Measurements from ENCODE around the gene SHISA7. TPM values are rescaled to one million over a fixed set of nuclear protein-coding genes. Genes with fewer than 3 reads are reported as not detected.

The SHISA7 gene
- polyA plus RNA-seq, 1 of the 3 experiments (the other 2 are of a cell fraction), result 0.02 TPM

DNA sequence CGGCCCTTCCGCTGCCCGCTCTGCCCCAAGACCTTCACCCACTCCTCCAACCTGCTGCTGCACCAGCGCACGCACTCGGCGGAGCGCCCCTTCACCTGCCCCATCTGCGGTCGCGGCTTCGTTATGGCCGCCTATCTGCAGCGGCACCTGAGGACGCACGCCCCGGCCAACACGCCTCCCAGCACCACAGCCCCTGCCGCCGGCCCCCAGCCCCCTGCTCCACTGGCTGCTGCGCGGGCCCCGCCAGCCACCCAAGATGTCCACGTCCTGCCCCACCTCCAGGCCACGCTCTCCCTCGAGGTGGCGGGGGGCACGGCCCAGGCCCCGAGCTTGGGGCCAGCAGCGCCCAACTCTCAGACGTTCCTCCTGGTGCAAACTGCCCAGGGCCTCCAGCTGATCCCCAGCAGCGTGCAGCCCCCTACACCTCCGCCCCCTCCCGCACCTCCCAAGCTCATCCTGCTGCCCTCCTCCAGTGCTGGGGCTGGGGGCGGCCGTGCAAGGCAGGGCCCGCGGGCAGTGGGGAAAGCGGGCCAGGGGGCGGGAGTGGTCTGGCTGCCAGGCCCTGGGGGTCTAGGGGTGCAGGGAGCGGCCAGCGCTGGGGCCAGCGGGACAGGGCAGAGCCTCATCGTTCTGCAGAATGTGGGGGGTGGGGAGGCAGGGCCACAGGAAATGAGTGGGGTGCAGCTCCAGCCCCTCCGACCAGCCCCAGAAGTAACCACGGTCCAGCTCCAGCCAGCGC, 40.0 kb upstream of the SHISA7 start:
- Histone ChIP-seq H4K20me1 (ENCODE audit: insufficient read depth) (no peaks in the 10 kb centered on the region), H3K79me2 (ENCODE audit: insufficient read depth) (peaks cover 35% of the 10 kb centered on the region), H3K27ac (ENCODE audit: low read depth in 2 of 2, low read length in 1 of 2) (no peak overlapping the region), H3K4me3 (ENCODE audit: low read depth in 2 of 2, low read length in 1 of 2) (no peak overlapping the region), H3K27me3 (ENCODE audit: insufficient read depth) (no peaks in the 10 kb centered on the region), H3K36me3 (replicated peaks in 1 of 2; ENCODE audit: control insufficient read depth in 1 of 2, insufficient read depth in 2 of 2, low read length in 1 of 2) (peaks cover 0 to 7% of the 10 kb centered on the region in 2 experiments), H3K9ac (no peak overlapping the region), H3K4me1 (ENCODE audit: control insufficient read depth in 1 of 2, insufficient read depth in 2 of 2, low read depth in 1 of 2, low read length in 1 of 2) (peaks cover 31 to 37% of the 10 kb centered on the region in 2 experiments; a peak in 3 of 4 replicates), H3F3A (replicated peaks; ENCODE audit: insufficient read depth) (peaks cover 29% of the 10 kb centered on the region), H2AFZ (ENCODE audit: low read depth) (no peak overlapping the region), H3K4me2 (no peak overlapping the region), H3K9me2 (no peaks in the 10 kb centered on the region), H3K9me3 (no peaks in the 10 kb centered on the region)
- TF ChIP-seq, protein P1, sequence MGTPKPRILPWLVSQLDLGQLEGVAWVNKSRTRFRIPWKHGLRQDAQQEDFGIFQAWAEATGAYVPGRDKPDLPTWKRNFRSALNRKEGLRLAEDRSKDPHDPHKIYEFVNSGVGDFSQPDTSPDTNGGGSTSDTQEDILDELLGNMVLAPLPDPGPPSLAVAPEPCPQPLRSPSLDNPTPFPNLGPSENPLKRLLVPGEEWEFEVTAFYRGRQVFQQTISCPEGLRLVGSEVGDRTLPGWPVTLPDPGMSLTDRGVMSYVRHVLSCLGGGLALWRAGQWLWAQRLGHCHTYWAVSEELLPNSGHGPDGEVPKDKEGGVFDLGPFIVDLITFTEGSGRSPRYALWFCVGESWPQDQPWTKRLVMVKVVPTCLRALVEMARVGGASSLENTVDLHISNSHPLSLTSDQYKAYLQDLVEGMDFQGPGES (IDR thresholded peaks at IDR 0.05; ENCODE audit: low read depth, low read length), result no peak
- TF ChIP-seq TEAD4 (IDR thresholded peaks at IDR 0.05; ENCODE audit: borderline replicate concordance, insufficient read depth) (no peak), RAD21 (IDR thresholded peaks at IDR 0.05; ENCODE audit: low read length) (no peak), MXI1 (IDR thresholded peaks at IDR 0.05; ENCODE audit: low read depth, low read length) (no peak), RFX5 (IDR thresholded peaks at IDR 0.05; ENCODE audit: low read length) (no peak), CHD2 (IDR thresholded peaks at IDR 0.05; ENCODE audit: low read length, partially characterized antibody) (no peak), POLR2AphosphoS5 (IDR thresholded peaks at IDR 0.05; ENCODE audit: low read depth, low read length) (no peak), EZH2phosphoT487 (IDR thresholded peaks at IDR 0.05; ENCODE audit: borderline replicate concordance, low read depth) (no peak)
- ChIA-PET CTCF (interaction anchor here (1.1 to 15.1 kb wide), 4 partner anchors 15 to 150 kb away, joined by 3 to 162 read pairs (median 26); no protein-coding TSS in a partner anchor), POLR2A (interaction anchor here (0.7 kb wide), 1 partner anchor 15 kb away, joined by 4 read pairs; no protein-coding TSS in a partner anchor)
- WGBS (ENCODE audit: low lambda C conversion rate), result 95% methylated on average over 37 of the region's 47 CpGs
- DNase-seq, result no peak

DNA sequence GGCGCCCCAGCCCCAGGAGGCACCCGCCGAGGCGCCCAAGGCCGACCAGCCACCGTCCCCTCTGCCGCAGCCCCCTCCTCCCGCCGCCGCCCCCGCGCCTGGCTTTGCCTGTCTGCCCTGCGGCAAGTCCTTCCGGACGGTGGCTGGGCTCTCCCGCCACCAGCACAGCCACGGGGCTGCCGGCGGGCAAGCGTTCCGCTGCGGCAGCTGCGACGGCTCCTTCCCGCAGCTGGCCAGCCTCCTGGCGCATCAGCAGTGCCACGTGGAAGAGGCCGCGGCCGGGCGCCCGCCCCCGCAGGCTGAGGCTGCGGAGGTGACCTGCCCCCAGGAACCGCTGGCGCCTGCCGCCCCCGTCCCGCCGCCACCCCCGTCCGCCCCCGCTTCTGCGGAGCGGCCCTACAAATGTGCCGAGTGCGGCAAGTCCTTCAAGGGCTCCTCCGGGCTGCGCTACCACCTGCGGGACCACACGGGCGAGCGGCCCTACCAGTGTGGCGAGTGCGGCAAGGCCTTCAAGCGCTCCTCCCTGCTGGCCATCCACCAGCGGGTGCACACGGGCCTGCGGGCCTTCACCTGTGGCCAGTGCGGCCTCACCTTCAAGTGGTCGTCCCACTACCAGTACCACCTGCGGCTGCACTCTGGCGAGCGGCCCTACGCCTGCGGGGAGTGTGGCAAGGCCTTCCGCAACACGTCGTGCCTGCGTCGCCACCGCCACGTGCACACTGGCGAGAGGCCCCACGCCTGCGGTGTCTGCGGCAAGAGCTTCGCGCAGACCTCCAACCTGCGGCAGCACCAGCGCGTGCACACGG, 39.3 kb upstream of the SHISA7 start:
- DNase-seq, result no peak
- no peaks in the 10 kb centered on the region for H3K9me3 ChIP-seq
- POLR2A ChIA-PET, result interaction anchor here (0.7 kb wide), 1 partner anchor 16 kb away, joined by 4 read pairs; no protein-coding TSS in a partner anchor

More for the DNA sequence above, 39.3 kb upstream of the SHISA7 start:
- H3K4me2 ChIP-seq, result no peak overlapping the region
- H3K36me3 ChIP-seq (replicated peaks in 1 of 2; ENCODE audit: control insufficient read depth in 1 of 2, insufficient read depth in 2 of 2, low read length in 1 of 2), result peaks cover 0 to 7% of the 10 kb centered on the region in 2 experiments
- peaks cover 42% of the 10 kb centered on the region for H3K79me2 ChIP-seq (ENCODE audit: insufficient read depth)
- H3K9ac ChIP-seq, result no peak overlapping the region
- peaks cover 32 to 35% of the 10 kb centered on the region in 2 experiments; a peak in 3 of 4 replicates for H3K4me1 ChIP-seq (ENCODE audit: control insufficient read depth in 1 of 2, insufficient read depth in 2 of 2, low read depth in 1 of 2, low read length in 1 of 2)
- no peaks in the 10 kb centered on the region for H4K20me1 ChIP-seq (ENCODE audit: insufficient read depth)
- no peak overlapping the region for H3K4me3 ChIP-seq (ENCODE audit: low read depth in 2 of 2, low read length in 1 of 2)
- H3F3A ChIP-seq (replicated peaks; ENCODE audit: insufficient read depth), result peaks cover 23% of the 10 kb centered on the region
- H3K27me3 ChIP-seq (ENCODE audit: insufficient read depth), result no peaks in the 10 kb centered on the region
- CTCF ChIA-PET, result interaction anchor here (0.9 to 15.1 kb wide), 2 partner anchors 14 to 22 kb away, joined by 3 to 162 read pairs; no protein-coding TSS in a partner anchor
- no peak for TF ChIP-seq POLR2AphosphoS5 (IDR thresholded peaks at IDR 0.05; ENCODE audit: low read depth, low read length)
- no peak for TF ChIP-seq TEAD4 (IDR thresholded peaks at IDR 0.05; ENCODE audit: borderline replicate concordance, insufficient read depth)
- TF ChIP-seq FOSL2 (IDR thresholded peaks at IDR 0.05; ENCODE audit: borderline replicate concordance, low read depth), result no peak
- no peak overlapping the region for H3K27ac ChIP-seq (ENCODE audit: low read depth in 2 of 2, low read length in 1 of 2)
- 97% methylated on average over 27 of the region's 83 CpGs for WGBS (ENCODE audit: low lambda C conversion rate)
- no peaks in the 10 kb centered on the region for H3K9me2 ChIP-seq
- H2AFZ ChIP-seq (ENCODE audit: low read depth), result no peak overlapping the region
